ENCODE data around the gene PHF19.
A peak's percentile ranks its signal among the peaks of the same experiment; 100 is the strongest.

Gene PHF19
- total RNA-seq: 67.1 to 93.1 (median 67.8) reads per million in 3 donors

DNA sequence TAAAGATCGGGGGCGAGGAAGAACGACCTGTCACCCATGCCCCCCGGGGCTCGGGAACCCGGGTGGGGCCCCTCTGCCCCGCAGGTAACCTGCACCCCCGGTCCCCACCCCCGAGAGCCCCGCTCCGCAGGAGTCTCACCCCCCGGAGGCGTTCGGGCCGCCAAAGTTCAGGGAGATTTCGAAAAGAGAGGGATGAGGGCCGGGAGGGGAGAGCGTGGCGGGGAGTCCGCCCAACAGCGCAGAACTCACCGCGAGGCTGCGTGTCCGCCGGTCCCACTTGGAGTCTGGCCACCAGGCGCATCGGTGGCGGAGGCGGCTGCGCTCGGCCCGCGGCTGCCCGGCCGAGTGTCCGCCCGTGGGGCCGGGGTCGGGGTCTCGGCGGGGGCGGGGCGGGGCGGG, at the start of gene PHF19:
Gene PHF19, minus strand, starts transcription at position 347 of the 399 bp plus-strand sequence. CDS start 2,447 bp downstream, outside the sequence.
- Histone ChIP-seq H3K36me3 (ENCODE audit: control insufficient read depth, insufficient read depth, low read length) (peaks cover 20% of the 10 kb centered on the region), H3K27me3 (replicated peaks; ENCODE audit: control insufficient read depth, insufficient read depth, low read length, poor library complexity, severe bottlenecking) (no peaks in the 10 kb centered on the region), H3K27ac (ENCODE audit: insufficient read depth, low read length, poor library complexity, severe bottlenecking) (peak within 1 kb of the TSS; percentile 93), H3K9me3 (ENCODE audit: control insufficient read depth, low read length) (no peaks in the 10 kb centered on the region), H3K4me1 (ENCODE audit: control insufficient read depth, insufficient read depth, low read length, poor library complexity, severe bottlenecking) (peaks cover 60% of the 10 kb centered on the region), H3K4me3 (ENCODE audit: insufficient read depth, low read depth, low read length, poor library complexity, severe bottlenecking) (peak within 1 kb of the TSS; percentile 68)
- DNase-seq: no peak

DNA sequence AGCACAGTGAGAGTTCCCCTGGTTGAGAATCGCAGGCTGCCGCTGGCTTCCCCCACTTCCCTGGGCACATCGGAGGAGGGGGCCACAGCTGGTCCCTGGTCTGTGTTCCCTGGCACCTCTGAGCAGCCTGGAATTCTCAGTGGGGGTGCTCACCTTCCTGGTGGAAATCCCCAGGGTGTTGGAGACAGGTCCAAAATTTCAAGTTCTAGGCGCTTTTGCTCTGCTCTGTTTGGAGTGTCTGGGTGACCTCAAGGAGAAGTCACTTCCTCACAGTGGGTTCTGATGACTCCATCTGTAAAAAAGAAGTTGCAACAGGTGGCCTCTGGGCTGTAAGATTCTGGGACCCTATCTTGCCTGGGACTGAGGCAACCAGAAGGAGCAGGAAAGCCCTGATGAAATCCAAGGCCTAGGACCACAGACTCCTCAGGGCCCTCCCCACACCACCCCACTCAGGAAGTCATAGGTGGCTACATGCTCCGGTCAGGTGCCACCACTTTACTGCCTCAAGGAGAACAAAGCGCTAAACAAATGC, 49.5 kb upstream of the PHF19 start, which contains the start of gene TRAF1:
Gene TRAF1, minus strand, starts transcription at position 400 of the 532 bp plus-strand sequence. CDS start 721 bp downstream, outside the sequence.
- Histone ChIP-seq H3K27ac (ENCODE audit: insufficient read depth, low read length, poor library complexity, severe bottlenecking) (peak within 1 kb of the TSS; percentile 100), H3K4me3 (ENCODE audit: insufficient read depth, low read depth, low read length, poor library complexity, severe bottlenecking) (peak within 1 kb of the TSS; percentile 71), H3K36me3 (ENCODE audit: control insufficient read depth, insufficient read depth, low read length) (peaks cover 4% of the 10 kb centered on the region), H3K9me3 (ENCODE audit: control insufficient read depth, low read length) (no peaks in the 10 kb centered on the region), H3K27me3 (replicated peaks; ENCODE audit: control insufficient read depth, insufficient read depth, low read length, poor library complexity, severe bottlenecking) (no peaks in the 10 kb centered on the region), H3K4me1 (ENCODE audit: control insufficient read depth, insufficient read depth, low read length, poor library complexity, severe bottlenecking) (peaks cover 93% of the 10 kb centered on the region)
- DNase-seq: no peak

DNA sequence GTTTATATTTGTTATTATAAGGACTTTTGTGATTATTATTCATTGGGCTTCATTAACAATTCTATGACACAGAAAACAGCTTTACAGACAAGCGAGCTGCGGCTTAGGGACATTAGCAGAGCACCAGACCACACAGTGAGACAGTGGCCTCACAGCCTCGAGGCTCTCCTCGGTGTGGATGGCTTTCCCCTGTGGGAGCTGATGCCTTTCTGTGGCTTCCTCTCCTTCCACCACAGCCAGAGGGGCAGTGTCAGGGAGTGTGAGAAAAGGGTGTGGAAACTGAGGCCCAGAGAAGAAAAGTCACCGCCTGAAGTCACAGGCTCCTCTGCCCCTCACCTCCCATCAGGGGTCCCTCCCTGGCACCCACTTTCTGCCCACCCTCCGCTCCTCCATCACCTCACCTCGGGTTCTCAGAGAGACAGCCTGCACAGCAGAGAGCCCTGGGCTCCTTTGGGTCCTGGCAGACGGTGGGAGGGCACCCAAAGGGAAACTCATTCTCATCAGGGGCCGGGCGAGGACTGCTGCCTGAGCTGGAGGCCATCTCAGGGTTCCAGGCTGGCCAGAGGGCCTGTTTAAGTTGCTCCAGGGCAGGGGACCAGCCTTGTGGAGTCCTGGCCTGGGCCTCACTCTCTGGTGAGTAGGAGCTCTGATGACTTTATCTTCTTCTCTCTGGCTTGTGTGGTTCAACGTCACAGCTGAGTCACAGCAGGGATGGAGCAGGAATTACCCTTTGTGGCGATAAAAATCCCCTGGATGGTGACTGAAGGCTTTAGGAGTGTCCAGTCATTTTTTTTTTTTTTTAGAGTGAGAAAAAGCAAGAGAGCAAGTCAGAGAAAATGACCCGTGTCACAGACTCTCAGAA, 48.8 kb upstream of the PHF19 start:
- Histone ChIP-seq H3K36me3 (ENCODE audit: control insufficient read depth, insufficient read depth, low read length) (peaks cover 4% of the 10 kb centered on the region), H3K9me3 (ENCODE audit: control insufficient read depth, low read length) (no peaks in the 10 kb centered on the region), H3K4me1 (ENCODE audit: control insufficient read depth, insufficient read depth, low read length, poor library complexity, severe bottlenecking) (peaks cover 93% of the 10 kb centered on the region), H3K27me3 (replicated peaks; ENCODE audit: control insufficient read depth, insufficient read depth, low read length, poor library complexity, severe bottlenecking) (no peaks in the 10 kb centered on the region), H3K27ac (ENCODE audit: insufficient read depth, low read length, poor library complexity, severe bottlenecking) (peak overlapping the region; percentile 100), H3K4me3 (ENCODE audit: insufficient read depth, low read depth, low read length, poor library complexity, severe bottlenecking) (peak overlapping the region; percentile 71)
- DNase-seq: peak; percentile 73 to 81 (median 76)

DNA sequence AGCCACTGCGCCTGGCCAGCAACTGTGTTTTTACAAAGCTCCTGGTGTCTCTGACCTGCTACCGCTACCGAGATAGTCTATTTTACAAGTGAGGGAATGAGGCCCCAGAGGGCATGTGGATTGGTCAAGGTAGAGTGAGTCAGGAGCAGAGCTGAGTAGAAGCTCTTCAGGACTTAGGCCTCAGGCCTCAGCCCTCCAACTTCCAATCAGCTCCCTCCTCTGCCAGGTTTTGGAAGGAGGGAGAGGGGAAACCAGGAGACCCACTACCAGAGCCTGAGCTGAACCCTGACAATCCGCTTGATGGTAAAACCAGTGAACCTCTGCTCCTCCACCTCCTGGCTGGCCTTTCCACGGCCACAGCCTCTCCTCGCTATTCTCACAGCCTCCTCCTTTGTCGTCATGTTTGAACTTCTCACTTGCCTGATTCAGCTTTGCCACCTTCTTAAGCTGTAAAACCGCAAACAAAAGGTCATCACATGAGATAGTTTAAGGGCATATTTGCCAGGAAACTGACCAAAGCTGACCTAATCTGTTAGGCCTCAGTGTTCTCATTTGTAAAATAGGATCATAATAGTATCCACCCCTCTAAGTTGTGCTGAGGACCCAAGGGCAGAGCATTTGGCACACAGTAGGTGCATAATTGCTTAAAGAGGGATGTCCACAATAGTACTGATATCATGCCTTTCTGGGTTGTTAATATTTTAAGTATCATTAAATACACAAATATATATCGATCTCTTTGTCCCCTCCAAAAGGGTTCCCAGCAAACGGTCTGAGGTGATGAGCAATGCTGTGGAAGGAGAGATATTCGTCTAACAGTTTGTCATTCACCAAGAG, 47.9 kb upstream of the PHF19 start:
- peak overlapping the region; percentile 100 for H3K27ac ChIP-seq (ENCODE audit: insufficient read depth, low read length, poor library complexity, severe bottlenecking)
- H3K4me3 ChIP-seq (ENCODE audit: insufficient read depth, low read depth, low read length, poor library complexity, severe bottlenecking): peak overlapping the region; percentile 71
- peaks cover 93% of the 10 kb centered on the region for H3K4me1 ChIP-seq (ENCODE audit: control insufficient read depth, insufficient read depth, low read length, poor library complexity, severe bottlenecking)
- H3K27me3 ChIP-seq (replicated peaks; ENCODE audit: control insufficient read depth, insufficient read depth, low read length, poor library complexity, severe bottlenecking): no peaks in the 10 kb centered on the region
- no peaks in the 10 kb centered on the region for H3K9me3 ChIP-seq (ENCODE audit: control insufficient read depth, low read length)
- H3K36me3 ChIP-seq (ENCODE audit: control insufficient read depth, insufficient read depth, low read length): peaks cover 4% of the 10 kb centered on the region
- DNase-seq: no peak

DNA sequence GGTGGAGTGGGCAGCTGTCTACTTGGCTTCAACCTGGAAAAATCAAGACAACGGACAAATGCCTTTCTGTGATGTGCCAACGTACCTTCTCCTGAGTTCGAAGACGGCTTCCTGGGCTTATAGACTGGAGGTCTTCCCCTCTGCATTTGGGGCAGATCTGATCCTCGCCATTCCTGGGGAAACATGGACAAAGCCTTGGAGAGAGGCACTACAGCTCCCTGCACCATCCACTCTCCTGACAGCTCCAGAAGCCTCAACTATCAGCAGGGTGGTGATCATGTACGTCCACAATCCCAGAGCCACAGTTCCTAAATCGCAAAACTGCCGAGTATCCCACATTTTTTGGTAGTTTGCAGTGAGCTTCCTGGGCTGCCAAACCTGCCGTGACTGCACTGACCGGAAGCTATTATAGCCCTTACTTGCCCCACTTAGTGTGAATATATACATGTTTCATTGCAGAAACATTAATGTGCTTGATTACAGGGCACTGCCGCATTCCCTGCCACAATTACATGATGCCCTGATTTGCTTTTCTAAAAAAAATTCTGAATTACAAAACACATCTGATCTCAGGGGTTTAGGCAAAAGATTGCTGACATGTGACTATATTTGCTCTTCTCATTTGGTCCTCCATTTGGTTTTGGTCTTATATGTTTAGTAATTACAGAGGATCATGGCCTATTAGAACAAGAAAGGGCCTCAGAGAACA, 46.8 kb upstream of the PHF19 start:
- peak overlapping the region; percentile 100 for H3K27ac ChIP-seq (ENCODE audit: insufficient read depth, low read length, poor library complexity, severe bottlenecking)
- no peaks in the 10 kb centered on the region for H3K9me3 ChIP-seq (ENCODE audit: control insufficient read depth, low read length)
- H3K4me3 ChIP-seq (ENCODE audit: insufficient read depth, low read depth, low read length, poor library complexity, severe bottlenecking): peak overlapping the region; percentile 71
- H3K4me1 ChIP-seq (ENCODE audit: control insufficient read depth, insufficient read depth, low read length, poor library complexity, severe bottlenecking): peaks cover 94% of the 10 kb centered on the region
- no peak for DNase-seq
- peaks cover 7% of the 10 kb centered on the region for H3K36me3 ChIP-seq (ENCODE audit: control insufficient read depth, insufficient read depth, low read length)
- H3K27me3 ChIP-seq (replicated peaks; ENCODE audit: control insufficient read depth, insufficient read depth, low read length, poor library complexity, severe bottlenecking): no peaks in the 10 kb centered on the region

DNA sequence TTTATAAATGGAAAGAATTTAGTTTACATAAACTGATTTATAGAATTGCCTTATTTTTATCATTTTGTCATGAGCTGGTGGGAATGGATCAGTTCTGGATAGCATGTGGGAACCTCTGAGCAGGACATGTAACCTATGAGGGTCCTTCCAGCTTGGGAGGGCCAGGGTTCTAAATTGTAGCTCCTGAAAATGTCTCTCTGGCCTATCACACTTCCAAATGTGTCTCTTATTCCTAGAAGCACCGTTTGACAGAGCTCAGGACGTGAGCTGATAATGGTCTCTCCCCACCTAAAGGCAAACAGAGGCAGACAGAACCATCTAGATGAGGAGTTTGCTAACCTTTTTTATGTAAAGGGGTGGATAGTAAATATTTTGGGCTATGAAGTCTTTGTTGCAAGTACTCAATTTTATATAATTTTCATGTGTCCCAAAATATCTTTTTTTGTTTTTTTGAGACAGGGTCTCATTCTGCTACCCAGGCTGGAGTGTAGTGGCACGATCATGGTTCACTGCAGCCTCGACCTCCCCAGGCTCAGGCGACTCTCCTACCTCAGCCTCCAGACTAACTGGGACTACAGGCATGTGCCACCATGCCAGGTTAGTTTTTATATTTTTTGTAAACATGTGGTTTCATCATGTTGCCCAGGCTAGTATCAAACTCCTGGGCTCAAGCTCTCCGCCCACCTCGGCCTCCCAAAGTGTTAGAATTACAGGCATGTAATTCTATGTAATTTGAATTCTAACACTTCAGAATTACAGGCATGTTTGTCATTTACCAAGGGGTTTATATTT, 45.6 kb upstream of the PHF19 start:
- H3K9me3 ChIP-seq (ENCODE audit: control insufficient read depth, low read length): no peaks in the 10 kb centered on the region
- peaks cover 16% of the 10 kb centered on the region for H3K36me3 ChIP-seq (ENCODE audit: control insufficient read depth, insufficient read depth, low read length)
- H3K27me3 ChIP-seq (replicated peaks; ENCODE audit: control insufficient read depth, insufficient read depth, low read length, poor library complexity, severe bottlenecking): no peaks in the 10 kb centered on the region
- peaks cover 92% of the 10 kb centered on the region for H3K4me1 ChIP-seq (ENCODE audit: control insufficient read depth, insufficient read depth, low read length, poor library complexity, severe bottlenecking)
- peak overlapping the region; percentile 71 for H3K4me3 ChIP-seq (ENCODE audit: insufficient read depth, low read depth, low read length, poor library complexity, severe bottlenecking)
- DNase-seq: no peak
- H3K27ac ChIP-seq (ENCODE audit: insufficient read depth, low read length, poor library complexity, severe bottlenecking): peak overlapping the region; percentile 100

DNA sequence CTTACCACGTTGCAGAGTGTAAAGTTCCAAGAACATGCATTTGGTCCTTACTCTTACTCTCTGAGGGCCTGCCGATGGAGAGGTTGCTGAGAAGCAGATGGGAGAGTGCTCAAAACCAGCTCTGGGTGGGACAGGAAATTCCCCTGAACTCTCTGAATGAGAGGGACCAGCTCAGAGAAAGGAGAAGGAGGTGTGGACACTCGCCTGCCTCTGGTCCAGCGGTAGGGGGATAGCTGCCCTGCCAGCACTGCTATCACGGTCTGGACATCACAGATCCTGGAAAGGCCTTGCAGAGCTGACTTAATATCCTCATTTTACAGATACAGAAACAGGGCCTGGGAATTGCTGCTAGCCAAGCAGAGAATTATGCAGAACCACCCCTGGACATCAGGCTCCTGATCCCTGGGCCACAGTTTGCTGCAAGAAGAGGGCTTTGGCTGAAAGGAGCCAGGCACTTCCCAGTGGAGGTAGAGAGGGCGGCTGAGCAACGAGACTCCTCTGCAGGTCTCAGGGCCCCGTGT, 44.7 kb upstream of the PHF19 start:
- peak overlapping the region; percentile 100 for H3K27ac ChIP-seq (ENCODE audit: insufficient read depth, low read length, poor library complexity, severe bottlenecking)
- DNase-seq: no peak
- H3K4me1 ChIP-seq (ENCODE audit: control insufficient read depth, insufficient read depth, low read length, poor library complexity, severe bottlenecking): peaks cover 92% of the 10 kb centered on the region
- no peaks in the 10 kb centered on the region for H3K9me3 ChIP-seq (ENCODE audit: control insufficient read depth, low read length)
- H3K4me3 ChIP-seq (ENCODE audit: insufficient read depth, low read depth, low read length, poor library complexity, severe bottlenecking): peak overlapping the region; percentile 71
- H3K36me3 ChIP-seq (ENCODE audit: control insufficient read depth, insufficient read depth, low read length): peaks cover 24% of the 10 kb centered on the region
- no peaks in the 10 kb centered on the region for H3K27me3 ChIP-seq (replicated peaks; ENCODE audit: control insufficient read depth, insufficient read depth, low read length, poor library complexity, severe bottlenecking)

DNA sequence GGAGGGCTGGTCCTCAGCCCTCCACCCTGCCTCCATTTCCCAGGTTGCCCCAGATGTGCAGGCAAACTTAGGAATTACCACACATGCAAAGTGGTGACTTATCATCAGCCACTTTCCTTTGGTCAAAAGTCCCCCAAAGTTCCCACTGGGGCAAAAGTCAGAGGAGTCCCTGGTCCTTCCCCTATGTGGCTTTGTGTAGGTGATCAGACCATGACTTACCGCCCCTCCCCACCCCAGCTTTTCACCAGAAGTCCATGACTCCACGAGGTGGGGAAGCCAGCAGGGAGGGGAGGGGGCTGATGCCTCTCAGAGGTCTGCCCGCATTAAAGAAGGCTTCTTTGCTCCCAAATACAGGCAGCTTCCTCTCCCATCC, 43.8 kb upstream of the PHF19 start:
- peaks cover 92% of the 10 kb centered on the region for H3K4me1 ChIP-seq (ENCODE audit: control insufficient read depth, insufficient read depth, low read length, poor library complexity, severe bottlenecking)

More for the DNA sequence above, 43.8 kb upstream of the PHF19 start:
- Histone ChIP-seq H3K9me3 (ENCODE audit: control insufficient read depth, low read length) (no peaks in the 10 kb centered on the region), H3K36me3 (ENCODE audit: control insufficient read depth, insufficient read depth, low read length) (peaks cover 24% of the 10 kb centered on the region), H3K27me3 (replicated peaks; ENCODE audit: control insufficient read depth, insufficient read depth, low read length, poor library complexity, severe bottlenecking) (no peaks in the 10 kb centered on the region), H3K4me3 (ENCODE audit: insufficient read depth, low read depth, low read length, poor library complexity, severe bottlenecking) (peak overlapping the region; percentile 71), H3K27ac (ENCODE audit: insufficient read depth, low read length, poor library complexity, severe bottlenecking) (peak overlapping the region; percentile 100)
- DNase-seq: no peak
